H1 (cell line): Measurements from ENCODE around the gene OCSTAMP. TPM values are rescaled to one million over a fixed set of nuclear protein-coding genes. Genes with fewer than 3 reads are reported as not detected.

ENCODE experiments used
- CTCF ChIA-PET: fragments of 300-600 bp; sonication (Branson Sonifier 250); formaldehyde crosslinking; loops from one replicate; lab custom pipeline; 2021; ENCODE audit not compliant: partially characterized antibody; lab: Charles Lee
- POLR2A ChIA-PET: fragments of 300-600 bp; sonication (Branson Sonifier 250); formaldehyde crosslinking; loops from one replicate; lab custom pipeline; 2021; ENCODE audit warnings: inconsistent platforms; ENCODE audit not compliant: partially characterized antibody; lab: Charles Lee
- DNase-seq, 2 experiments: peaks; one replicate each; pipeline versions ENCODE4 v3.0.0 to v3.0.0-alpha.2; 2010 to 2022; ENCODE audit warnings: low spot score in 2 of 2, low read depth in 1 of 2, mixed read lengths in 1 of 2
- FAIRE-seq: peaks from 2 replicates; lab custom pipeline; 2011; peaks lifted over from hg19 to GRCh38; lab: Jason Lieb, UNC
- H2AFZ ChIP-seq: 2 replicates; pipeline ENCODE4 v1.8.1; 2012; ENCODE audit warnings: low read length, inconsistent platforms
- H2AK5ac ChIP-seq: 2 replicates; pipeline ENCODE4 v1.6.1; 2013; ENCODE audit warnings: low read depth, low read length
- H2BK120ac ChIP-seq: replicated peaks from 2 replicates; pipeline ENCODE3; 2013; ENCODE audit warnings: low read depth, low read length, inconsistent platforms
- H2BK12ac ChIP-seq: 2 replicates; pipeline ENCODE4 v1.6.1; 2013; ENCODE audit warnings: low read depth, low read length
- H2BK15ac ChIP-seq: 2 replicates; pipeline ENCODE4 v1.6.1; 2013; ENCODE audit warnings: low read length
- H2BK20ac ChIP-seq: 2 replicates; pipeline ENCODE4 v1.6.1; 2013; ENCODE audit warnings: low read length
- H2BK5ac ChIP-seq: 2 replicates; pipeline ENCODE4 v1.6.1; 2013; ENCODE audit warnings: low read depth, low read length
- H3K14ac ChIP-seq: 2 replicates; pipeline ENCODE4 v1.6.1; 2013; ENCODE audit warnings: inconsistent platforms; ENCODE audit not compliant: insufficient read length
- H3K18ac ChIP-seq: 2 replicates; pipeline ENCODE4 v1.6.1; 2013; ENCODE audit warnings: low read length; ENCODE audit errors: extremely low read depth
- H3K23ac ChIP-seq: 2 replicates; pipeline ENCODE4 v1.6.1; 2013; ENCODE audit warnings: inconsistent platforms; ENCODE audit not compliant: insufficient read length
- H3K23me2 ChIP-seq: 2 replicates; pipeline ENCODE4 v1.6.1; 2013; ENCODE audit warnings: low read depth, low read length
- H3K27ac ChIP-seq: 2 replicates; pipeline ENCODE4 v1.6.1; 2011; ENCODE audit warnings: low read depth, low read length, inconsistent platforms
- H3K27me3 ChIP-seq, 4 experiments: replicated peaks in 1 of 4; 1 replicate in 1 of 4; 2 replicates in 3 of 4; pipeline versions ENCODE4 v1.6.1 to v1.8.1; 2011 to 2013; ENCODE audit warnings: low read length in 3 of 4, mild to moderate bottlenecking in 3 of 4, inconsistent platforms in 2 of 4, mixed read lengths in 2 of 4, moderate library complexity in 1 of 4; ENCODE audit not compliant: control insufficient read depth in 3 of 4, insufficient read depth in 3 of 4; ENCODE audit errors: extremely low read depth in 1 of 4
- H3K36me3 ChIP-seq, 4 experiments: 2 replicates each; pipeline versions ENCODE4 v1.6.1 to v1.8.1; 2011 to 2013; ENCODE audit warnings: mild to moderate bottlenecking in 4 of 4, low read length in 3 of 4, moderate library complexity in 2 of 4, control low read depth in 1 of 4, inconsistent platforms in 1 of 4; ENCODE audit not compliant: insufficient read depth in 4 of 4, control insufficient read depth in 2 of 4
- H3K4ac ChIP-seq: replicated peaks from 2 replicates; pipeline ENCODE3; 2013; ENCODE audit warnings: low read length, low read depth, mixed read lengths, inconsistent platforms; ENCODE audit not compliant: insufficient read length
- H3K4me1 ChIP-seq, 4 experiments: replicated peaks in 1 of 4; 1 replicate in 1 of 4; 2 replicates in 3 of 4; pipeline versions ENCODE4 v1.6.1 to v1.8.1; 2011 to 2013; ENCODE audit warnings: low read length in 3 of 4, inconsistent platforms in 2 of 4, mixed read lengths in 1 of 4; ENCODE audit not compliant: insufficient read depth in 4 of 4, control insufficient read depth in 3 of 4
- H3K4me2 ChIP-seq, 2 experiments: 2 replicates each; pipeline versions ENCODE4 v1.6.1 to v1.8.1; 2011 to 2013; ENCODE audit warnings: low read depth in 2 of 2, low read length in 2 of 2, control low read depth in 1 of 2, inconsistent platforms in 1 of 2, mild to moderate bottlenecking in 1 of 2; ENCODE audit not compliant: insufficient read depth in 1 of 2
- H3K4me3 ChIP-seq, 4 experiments: fragments of 200-600, 300-600 bp in 1 of 4; sonication (generic), shearing (Covaris generic), sonication (Bioruptor Twin) in 1 of 4; 2 replicates each; pipeline versions ENCODE4 v1.5.1 to v1.8.1; 2011 to 2016; ENCODE audit warnings: low read length in 4 of 4, low read depth in 3 of 4, control low read depth in 2 of 4, inconsistent platforms in 2 of 4, mild to moderate bottlenecking in 2 of 4, mixed read lengths in 1 of 4, moderate library complexity in 1 of 4; ENCODE audit not compliant: insufficient read depth in 2 of 4; ENCODE audit errors: extremely low read depth in 1 of 4
- H3K56ac ChIP-seq: replicated peaks from 2 replicates; pipeline ENCODE3; 2013; ENCODE audit warnings: low read depth, mild to moderate bottlenecking, mixed read lengths, low read length, inconsistent platforms; ENCODE audit not compliant: insufficient read length
- H3K79me1 ChIP-seq: 2 replicates; pipeline ENCODE4 v1.6.1; 2013; ENCODE audit warnings: low read depth, low read length, control low read depth
- H3K79me2 ChIP-seq, 2 experiments: 2 replicates each; pipeline versions ENCODE4 v1.6.1 to v1.8.1; 2012 to 2013; ENCODE audit warnings: low read length in 2 of 2, mild to moderate bottlenecking in 2 of 2, inconsistent platforms in 1 of 2; ENCODE audit not compliant: insufficient read depth in 2 of 2, control insufficient read depth in 1 of 2
- H3K9ac ChIP-seq, 4 experiments: replicated peaks in 1 of 4; 1 replicate in 1 of 4; 2 replicates in 3 of 4; pipeline versions ENCODE4 v1.6.1 to v1.8.1; 2011 to 2013; ENCODE audit warnings: low read depth in 3 of 4, low read length in 3 of 4, control low read depth in 2 of 4, mild to moderate bottlenecking in 2 of 4, moderate library complexity in 2 of 4, inconsistent platforms in 1 of 4; ENCODE audit errors: extremely low read depth in 1 of 4
- H3K9me3 ChIP-seq, 2 experiments: 2 replicates each; pipeline versions ENCODE4 v1.6.1 to v1.8.1; 2012 to 2013; ENCODE audit warnings: mild to moderate bottlenecking in 2 of 2, moderate library complexity in 2 of 2, control low read depth in 1 of 2, inconsistent platforms in 1 of 2, low read depth in 1 of 2, low read length in 1 of 2, mixed read lengths in 1 of 2; ENCODE audit not compliant: insufficient read depth in 2 of 2
- H4K20me1 ChIP-seq, 2 experiments: replicated peaks in 1 of 2; 2 replicates each; pipeline versions ENCODE3 to v1.8.1; 2011 to 2013; ENCODE audit warnings: inconsistent platforms in 2 of 2, low read length in 2 of 2, mild to moderate bottlenecking in 1 of 2; ENCODE audit not compliant: insufficient read depth in 2 of 2, control insufficient read depth in 1 of 2
- H4K5ac ChIP-seq: 2 replicates; pipeline ENCODE4 v1.6.1; 2013; ENCODE audit warnings: low read length, low read depth, mixed read lengths, inconsistent platforms; ENCODE audit not compliant: insufficient read length
- H4K8ac ChIP-seq: 2 replicates; pipeline ENCODE4 v1.8.0; 2013; ENCODE audit warnings: mild to moderate bottlenecking, moderate library complexity, low read length, inconsistent platforms; ENCODE audit not compliant: insufficient read depth; ENCODE audit errors: extremely low read depth
- H4K91ac ChIP-seq: replicated peaks from 2 replicates; pipeline ENCODE3; 2013; ENCODE audit warnings: low read length, mixed read lengths, inconsistent platforms; ENCODE audit not compliant: insufficient read length
- EZH2 ChIP-seq: fragments of 200-600 bp; sonication (generic); IDR thresholded peaks from 2 replicates; pipeline ENCODE4 v1.7.1; 2012; ENCODE audit warnings: low read depth, mild to moderate bottlenecking, moderate library complexity, low read length, inconsistent platforms; ENCODE audit not compliant: severe bottlenecking
- HDAC6 ChIP-seq: IDR thresholded peaks from one replicate; pipeline ENCODE4 v1.7.1; 2012; ENCODE audit warnings: low read depth, mild to moderate bottlenecking, inconsistent platforms, low read length, moderate library complexity
- KDM5A ChIP-seq: fragments of 200-600 bp; IDR thresholded peaks from 2 replicates; pipeline ENCODE4 v1.7.1; 2012; ENCODE audit warnings: mild to moderate bottlenecking, low read length, inconsistent platforms, mixed read lengths
- NRF1 ChIP-seq: IDR thresholded peaks from 2 replicates; pipeline ENCODE4 v1.6.1; 2011; ENCODE audit warnings: mild to moderate bottlenecking, low read depth, low read length, improper control_type of control experiment
- PHF8 ChIP-seq: fragments of 200-600 bp; sonication (generic); conservative IDR thresholded peaks from 2 replicates; pipeline ENCODE4 v1.7.1; 2012; ENCODE audit warnings: low read depth, mild to moderate bottlenecking, inconsistent platforms, low read length, moderate library complexity
- TAF1 ChIP-seq: IDR thresholded peaks from 2 replicates; pipeline ENCODE4 v1.6.1; 2011; ENCODE audit warnings: mild to moderate bottlenecking, low read depth, low read length
- YY1 ChIP-seq: IDR thresholded peaks from 2 replicates; pipeline ENCODE4 v1.6.1; 2011; ENCODE audit warnings: low read depth, mild to moderate bottlenecking, low read length
- WGBS, 2 experiments: shearing (Covaris generic) in 1 of 2; methylation state at CpG; one replicate each; pipeline versions ENCODE4 v1.1.6 to v1.1.7; 2013 to 2015; ENCODE audit warnings: low lambda C conversion rate in 2 of 2, mixed read lengths in 2 of 2, inconsistent platforms in 1 of 2, low coverage in 1 of 2, missing lambda C conversion rate in 1 of 2; ENCODE audit not compliant: insufficient replicate concordance in 2 of 2, insufficient coverage in 1 of 2, insufficient read length in 1 of 2; ENCODE audit errors: extremely low coverage in 1 of 2, missing lambda C conversion rate in 1 of 2; 5-methylcytosine and 5-hydroxymethylcytosine counted together
- polyA plus RNA-seq, 7 experiments: library from polyadenylated mRNA; depleted of rRNA in 3 of 7; stranded (reverse) in 5 of 7; unstranded in 2 of 7; fragments of >200 nt in 5 of 7; fragments of 200-250 nt in 2 of 7; gene quantifications; 1 replicate in 5 of 7; 2 replicates in 1 of 7; 4 replicates in 1 of 7; pipeline versions ENCODE4 v1.2.1 to v1.2.3, GENCODE V29; 2011 to 2013; ENCODE audit warnings: missing spikeins in 2 of 7, mixed read lengths in 2 of 7
- total RNA-seq: library from RNA; stranded (reverse); fragmentation: NEBNext Ultra II Directional; extraction: Animal tissue kit (Norgen Biotek cat#: 25700); gene quantifications from 2 replicates; pipeline ENCODE4 v1.2.1, GENCODE V29; 2021
- TF ChIP-seq, protein P1 (sequence below): IDR thresholded peaks from 2 replicates; pipeline ENCODE4 v1.6.1; 2011; ENCODE audit warnings: low read depth, mild to moderate bottlenecking, low read length; ENCODE audit not compliant: insufficient read depth
- TF ChIP-seq, protein P2 (sequence below): IDR thresholded peaks from 2 replicates; pipeline ENCODE4 v1.6.1; 2011; ENCODE audit warnings: low read length, improper control_type of control experiment
- TF ChIP-seq, protein P3 (sequence below), 3 experiments: IDR thresholded peaks; 1 replicate in 2 of 3; 2 replicates in 1 of 3; pipeline versions ENCODE4 v1.5.1 to v1.6.1; 2011; ENCODE audit warnings: low read length in 3 of 3, mild to moderate bottlenecking in 3 of 3, inconsistent platforms in 2 of 3, low read depth in 1 of 3, moderate library complexity in 1 of 3; ENCODE audit not compliant: insufficient read depth in 1 of 3; ENCODE audit errors: control extremely low read depth in 1 of 3

Gene OCSTAMP
- total and polyA plus RNA-seq, 2 of the 8 experiments (the other 6 are each of a cell fraction or from before 2014, with no cell fraction given): 0.09 to 0.13 TPM

DNA sequence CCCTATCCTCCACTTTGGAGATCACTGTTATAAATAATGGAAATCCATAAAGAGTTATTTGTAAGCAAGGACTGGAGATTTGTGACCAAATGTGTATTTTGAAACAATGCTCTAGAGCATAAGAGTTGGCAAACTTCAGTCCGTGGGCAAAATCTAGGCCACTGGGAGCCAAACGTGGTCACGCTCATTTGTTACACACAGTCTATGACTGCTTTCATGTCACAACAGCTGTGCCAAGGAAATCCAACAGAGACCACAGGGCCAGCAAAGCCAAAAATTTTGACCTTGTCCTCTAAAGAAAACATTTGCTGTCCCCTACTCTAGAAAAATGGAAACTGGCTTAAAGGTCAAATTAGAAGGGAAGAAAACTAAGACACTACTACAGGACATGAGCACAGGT lies 44.9 kb downstream of the OCSTAMP start:
- no peak overlapping the region for H4K5ac ChIP-seq
- H3K14ac ChIP-seq: no peak overlapping the region
- CTCF ChIA-PET: interaction anchor here (0.8 to 1.1 kb wide), 2 partner anchors 12 to 16 kb away, joined by 3 to 4 read pairs; no protein-coding TSS in a partner anchor
- DNase-seq: no peak
- H3K9ac ChIP-seq: no peak overlapping the region
- no peak overlapping the region for H3K27ac ChIP-seq
- no peak overlapping the region for H3K56ac ChIP-seq
- no peaks in the 10 kb centered on the region for H3K79me2 ChIP-seq
- 98% methylated on average over 3 of the region's 3 CpGs; no CpG with 5 or more reads in 1 of the 2 experiments for WGBS, 2 experiments
- no peak overlapping the region for H2BK20ac ChIP-seq
- peaks cover 50 to 57% of the 10 kb centered on the region in 2 experiments for H3K9me3 ChIP-seq
- H2AFZ ChIP-seq: no peak overlapping the region
- no peak overlapping the region for H2BK15ac ChIP-seq
- no peak overlapping the region for H4K8ac ChIP-seq
- no peaks in the 10 kb centered on the region for H3K23me2 ChIP-seq
- no peaks in the 10 kb centered on the region for H3K27me3 ChIP-seq
- H4K20me1 ChIP-seq: no peaks in the 10 kb centered on the region
- H4K91ac ChIP-seq: no peak overlapping the region
- H3K4me3 ChIP-seq: no peak overlapping the region
- no peaks in the 10 kb centered on the region for H3K4me1 ChIP-seq
- no peak overlapping the region for H3K23ac ChIP-seq
- H3K4ac ChIP-seq: no peak overlapping the region
- no peak overlapping the region for H2BK12ac ChIP-seq
- peaks cover 10 to 70% (median 50%) of the 10 kb centered on the region in 4 experiments for H3K36me3 ChIP-seq
- H3K18ac ChIP-seq: no peak overlapping the region
- no peak for FAIRE-seq
- no peak overlapping the region for H2BK5ac ChIP-seq
- no peak overlapping the region for H3K4me2 ChIP-seq
- no peak overlapping the region for H2AK5ac ChIP-seq
- no peaks in the 10 kb centered on the region for H3K79me1 ChIP-seq
- H2BK120ac ChIP-seq: no peak overlapping the region
- POLR2A ChIA-PET: interaction anchor here (1.2 kb wide), 1 partner anchor 14 kb away, joined by 3 read pairs; no protein-coding TSS in a partner anchor
- TF ChIP-seq EZH2: no peak
- TF ChIP-seq, protein P1, sequence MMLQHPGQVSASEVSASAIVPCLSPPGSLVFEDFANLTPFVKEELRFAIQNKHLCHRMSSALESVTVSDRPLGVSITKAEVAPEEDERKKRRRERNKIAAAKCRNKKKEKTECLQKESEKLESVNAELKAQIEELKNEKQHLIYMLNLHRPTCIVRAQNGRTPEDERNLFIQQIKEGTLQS: no peak
- no peak for TF ChIP-seq KDM5A
- TF ChIP-seq YY1: no peak
- no peak for TF ChIP-seq HDAC6
- no peak for TF ChIP-seq PHF8
- TF ChIP-seq, protein P2, sequence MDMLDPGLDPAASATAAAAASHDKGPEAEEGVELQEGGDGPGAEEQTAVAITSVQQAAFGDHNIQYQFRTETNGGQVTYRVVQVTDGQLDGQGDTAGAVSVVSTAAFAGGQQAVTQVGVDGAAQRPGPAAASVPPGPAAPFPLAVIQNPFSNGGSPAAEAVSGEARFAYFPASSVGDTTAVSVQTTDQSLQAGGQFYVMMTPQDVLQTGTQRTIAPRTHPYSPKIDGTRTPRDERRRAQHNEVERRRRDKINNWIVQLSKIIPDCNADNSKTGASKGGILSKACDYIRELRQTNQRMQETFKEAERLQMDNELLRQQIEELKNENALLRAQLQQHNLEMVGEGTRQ: no peak
- TF ChIP-seq NRF1: no peak
- TF ChIP-seq, protein P3, sequence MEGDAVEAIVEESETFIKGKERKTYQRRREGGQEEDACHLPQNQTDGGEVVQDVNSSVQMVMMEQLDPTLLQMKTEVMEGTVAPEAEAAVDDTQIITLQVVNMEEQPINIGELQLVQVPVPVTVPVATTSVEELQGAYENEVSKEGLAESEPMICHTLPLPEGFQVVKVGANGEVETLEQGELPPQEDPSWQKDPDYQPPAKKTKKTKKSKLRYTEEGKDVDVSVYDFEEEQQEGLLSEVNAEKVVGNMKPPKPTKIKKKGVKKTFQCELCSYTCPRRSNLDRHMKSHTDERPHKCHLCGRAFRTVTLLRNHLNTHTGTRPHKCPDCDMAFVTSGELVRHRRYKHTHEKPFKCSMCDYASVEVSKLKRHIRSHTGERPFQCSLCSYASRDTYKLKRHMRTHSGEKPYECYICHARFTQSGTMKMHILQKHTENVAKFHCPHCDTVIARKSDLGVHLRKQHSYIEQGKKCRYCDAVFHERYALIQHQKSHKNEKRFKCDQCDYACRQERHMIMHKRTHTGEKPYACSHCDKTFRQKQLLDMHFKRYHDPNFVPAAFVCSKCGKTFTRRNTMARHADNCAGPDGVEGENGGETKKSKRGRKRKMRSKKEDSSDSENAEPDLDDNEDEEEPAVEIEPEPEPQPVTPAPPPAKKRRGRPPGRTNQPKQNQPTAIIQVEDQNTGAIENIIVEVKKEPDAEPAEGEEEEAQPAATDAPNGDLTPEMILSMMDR (IDR thresholded peaks at IDR 0.05; ENCODE audit: control extremely low read depth in 1 of 3, insufficient read depth in 1 of 3, low read depth in 1 of 3, low read length in 3 of 3): no peak
- no peak for TF ChIP-seq TAF1
